Tibial artery (tissue), 4 donors: ENCODE results near the gene DLEC1.
"Not testable (repeated sequence)": the region's sequence is repeated elsewhere in the genome, so short reads cannot be mapped to it uniquely, and the experiment has no call there.

ENCODE experiments used
- DNase-seq, 2 donors: peaks; one replicate each; pipeline ENCODE4 v3.0.0-alpha.2; 2019
- H3K27ac ChIP-seq, 2 donors: fragments of 200-600 bp; sonication (generic) in 1 of 2; 1 replicate in 1 of 2; 2 replicates in 1 of 2; pipeline ENCODE4 v1.5.1; 2018 to 2019; ENCODE audit warnings: mild to moderate bottlenecking in 1 of 2
- H3K27me3 ChIP-seq, 2 donors: fragments of 200-600 bp; sonication (generic) in 1 of 2; one replicate each; pipeline versions ENCODE4 v1.5.1 to v1.6.0; 2016 to 2019
- H3K36me3 ChIP-seq, 3 donors: fragments of 200-600 bp; sonication (generic) in 2 of 3; one replicate each; pipeline ENCODE4 v1.5.1; 2016 to 2019; ENCODE audit warnings: mild to moderate bottlenecking in 2 of 3
- H3K4me1 ChIP-seq, 4 donors: fragments of 200-600 bp; sonication (generic) in 2 of 4; 1 replicate in 3 of 4; 2 replicates in 1 of 4; pipeline ENCODE4 v1.5.1; 2016 to 2019
- H3K4me3 ChIP-seq, 2 donors: fragments of 200-600 bp; sonication (generic) in 1 of 2; 1 replicate in 1 of 2; 2 replicates in 1 of 2; pipeline ENCODE4 v1.5.1; 2018 to 2019; ENCODE audit warnings: mild to moderate bottlenecking in 2 of 2
- H3K9me3 ChIP-seq, 3 donors: fragments of 200-600 bp; sonication (generic) in 1 of 3; one replicate each; pipeline ENCODE4 v1.5.1; 2016 to 2019
- CTCF ChIP-seq, 2 experiments: fragments of 200-600 bp in 1 of 2; fragments of 450-650 bp in 1 of 2; IDR thresholded peaks; one replicate each; pipeline ENCODE4 v1.5.1; 2017 to 2019; ENCODE audit warnings: antibody characterized with exemption in 2 of 2, mild to moderate bottlenecking in 1 of 2, moderate library complexity in 1 of 2
- intact Hi-C: fragments of 100-400 bp; cut with DNase I; formaldehyde crosslinking; loops from one replicate; pipeline ENCODE4 v1.15.0; 2023; ENCODE audit warnings: low total_unique reads

Gene DLEC1

DNA sequence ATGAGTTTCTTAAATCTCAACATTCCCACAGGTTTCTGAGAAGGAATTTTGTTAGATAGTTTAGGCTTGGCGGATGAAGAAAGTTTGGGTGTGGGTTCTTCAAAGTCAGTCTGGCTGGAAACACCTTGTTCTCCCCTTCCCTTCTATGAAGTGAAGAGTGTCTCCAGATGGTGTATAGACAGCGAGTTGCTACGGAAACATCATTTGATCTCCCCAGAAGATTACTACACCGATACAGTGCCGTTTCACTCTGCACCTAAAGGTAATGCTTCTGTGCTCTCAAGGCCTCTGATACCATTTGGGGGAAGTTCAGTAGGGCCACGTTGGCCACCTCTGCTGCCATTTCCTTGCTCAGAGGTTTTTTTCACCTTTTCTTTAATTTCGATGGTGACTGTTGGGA is 20.6 kb downstream of the DLEC1 start:
- TF ChIP-seq CTCF (IDR thresholded peaks at IDR 0.05): no peak
- H3K4me1 ChIP-seq: no peaks in the 10 kb centered on the region
- DNase-seq: no peak
- H3K36me3 ChIP-seq: no peaks in the 10 kb centered on the region
- intact Hi-C loops: no loop called here
- H3K4me3 ChIP-seq: no peak overlapping the region
- H3K9me3 ChIP-seq: no peaks in the 10 kb centered on the region
- no peaks in the 10 kb centered on the region for H3K27me3 ChIP-seq
- no peak overlapping the region for H3K27ac ChIP-seq

DNA sequence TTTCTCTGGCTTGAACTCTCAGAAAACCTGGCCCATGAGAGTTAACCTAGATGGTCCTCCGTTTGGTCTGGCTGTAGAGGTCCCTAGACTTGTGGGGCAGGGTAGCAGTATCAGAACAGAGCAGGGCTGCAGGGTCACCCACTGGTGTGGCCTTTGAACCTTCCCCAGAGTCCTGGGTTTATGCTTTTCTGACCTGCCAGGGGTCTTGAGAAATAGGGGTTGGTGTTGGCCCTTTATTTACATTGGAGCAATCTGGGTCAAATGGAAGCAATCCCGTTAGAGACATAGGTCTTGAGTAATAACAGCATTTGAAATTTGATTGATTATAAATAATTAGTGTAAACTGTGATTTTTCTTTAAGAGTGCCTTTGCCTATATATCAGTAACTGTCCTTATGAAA is 23.8 kb downstream of the DLEC1 start:
- H3K27ac ChIP-seq: no peak overlapping the region
- H3K4me3 ChIP-seq: no peak overlapping the region
- no peaks in the 10 kb centered on the region for H3K27me3 ChIP-seq
- H3K4me1 ChIP-seq: no peaks in the 10 kb centered on the region
- intact Hi-C loops: no loop called here
- no peaks in the 10 kb centered on the region for H3K36me3 ChIP-seq
- no peaks in the 10 kb centered on the region for H3K9me3 ChIP-seq
- DNase-seq: no peak
- no peak for TF ChIP-seq CTCF (IDR thresholded peaks at IDR 0.05)

DNA sequence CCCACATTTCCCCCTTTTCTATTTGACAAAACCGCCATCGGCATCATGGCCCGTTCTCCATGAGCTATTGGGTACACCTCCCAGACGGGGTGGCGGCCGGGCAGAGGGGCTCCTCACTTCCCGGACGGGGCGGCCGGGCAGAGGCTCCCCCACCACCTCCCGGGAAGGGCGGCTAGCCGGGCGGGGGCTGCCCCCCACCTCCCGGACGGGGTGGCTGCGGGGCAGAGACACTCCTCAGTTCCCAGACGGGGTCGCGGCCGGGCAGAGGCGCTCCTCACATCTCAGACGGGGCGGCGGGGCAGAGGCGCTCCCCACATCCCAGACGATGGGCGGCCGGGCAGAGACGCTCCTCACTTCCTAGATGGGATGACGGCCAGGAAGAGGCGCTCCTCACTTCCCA is 25.4 kb downstream of the DLEC1 start:
- H3K4me3 ChIP-seq, intact Hi-C loops, H3K9me3 ChIP-seq, H3K27ac ChIP-seq, DNase-seq, H3K27me3 ChIP-seq, H3K36me3 ChIP-seq, H3K4me1 ChIP-seq: not testable (repeated sequence)

- Histone ChIP-seq H3K4me3 (no peak overlapping the region), H3K27me3 (no peaks in the 10 kb centered on the region), H3K9me3 (no peaks in the 10 kb centered on the region), H3K4me1 (no peaks in the 10 kb centered on the region), H3K27ac (no peak overlapping the region), H3K36me3 (no peaks in the 10 kb centered on the region)
- no peak for TF ChIP-seq CTCF (IDR thresholded peaks at IDR 0.05)
- intact Hi-C loops: no loop called here
- no peak for DNase-seq
Observed at GRCh38 chr3:38067508-38068233, 28.7 kb downstream of the DLEC1 start.

- no peaks in the 10 kb centered on the region for H3K4me1 ChIP-seq
- H3K9me3 ChIP-seq: no peaks in the 10 kb centered on the region
- no peak for TF ChIP-seq CTCF (IDR thresholded peaks at IDR 0.05)
- DNase-seq: no peak
- intact Hi-C loops: no loop called here
- H3K27ac ChIP-seq: no peak overlapping the region
- no peaks in the 10 kb centered on the region for H3K36me3 ChIP-seq
- H3K27me3 ChIP-seq: no peaks in the 10 kb centered on the region
- no peak overlapping the region for H3K4me3 ChIP-seq
Observed at GRCh38 chr3:38070013-38070412, 31.0 kb downstream of the DLEC1 start.

- DNase-seq, H3K27me3 ChIP-seq, H3K4me3 ChIP-seq, H3K36me3 ChIP-seq, H3K9me3 ChIP-seq, H3K27ac ChIP-seq, intact Hi-C loops, H3K4me1 ChIP-seq: not testable (repeated sequence)
Observed at GRCh38 chr3:38077073-38077472, 38.1 kb downstream of the DLEC1 start.

- intact Hi-C loops, H3K4me1 ChIP-seq, H3K27ac ChIP-seq, H3K9me3 ChIP-seq, H3K4me3 ChIP-seq, H3K36me3 ChIP-seq, DNase-seq, H3K27me3 ChIP-seq: not testable (repeated sequence)
Observed at GRCh38 chr3:38082296-38082695, 43.3 kb downstream of the DLEC1 start.

DNA sequence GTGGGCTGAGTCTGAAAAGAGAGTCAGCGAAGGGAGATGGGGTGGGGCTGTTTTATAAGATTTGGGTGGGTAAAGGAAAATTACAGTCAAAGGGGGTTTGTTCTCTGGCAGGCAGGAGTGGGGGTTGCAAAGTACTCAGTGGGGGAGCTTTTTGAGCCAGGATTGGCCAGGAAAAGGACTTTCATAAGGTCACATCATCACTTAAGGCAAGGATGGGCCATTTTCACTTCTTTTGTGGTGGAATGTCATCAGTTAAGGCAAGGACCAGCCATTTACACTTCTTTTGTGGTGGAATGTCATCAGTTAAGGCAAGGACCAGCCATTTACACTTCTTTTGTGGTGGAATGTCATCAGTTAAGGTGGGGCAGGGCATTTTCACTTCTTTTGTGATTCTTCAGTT is 44.2 kb downstream of the DLEC1 start:
- H3K4me1 ChIP-seq, H3K4me3 ChIP-seq, H3K27me3 ChIP-seq, H3K27ac ChIP-seq, DNase-seq, H3K36me3 ChIP-seq, intact Hi-C loops, H3K9me3 ChIP-seq: not testable (repeated sequence)
